ENCODE results near the gene DSE.

Gene DSE

DNA sequence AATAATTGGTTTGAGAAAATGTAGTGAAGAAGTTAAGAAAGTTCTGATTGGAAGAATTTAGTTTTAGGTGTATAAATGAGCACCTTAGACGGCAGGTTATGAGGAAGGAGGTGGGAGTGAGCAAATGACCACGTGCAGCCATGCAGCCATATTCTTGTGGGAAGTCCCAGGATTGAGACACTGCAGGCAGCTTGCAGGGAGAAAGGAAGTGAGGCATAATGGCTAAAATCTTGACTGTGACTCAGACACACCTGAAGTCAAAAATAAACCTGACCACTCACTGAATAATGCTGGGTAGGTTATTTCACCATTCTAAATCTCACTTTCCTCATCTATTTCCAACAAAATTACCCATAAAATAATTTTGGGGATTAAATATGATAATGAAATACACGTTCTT is 16.6 kb downstream of the DSE start:
- no peak for DNase-seq (ENCODE audit: low read depth)

DNA sequence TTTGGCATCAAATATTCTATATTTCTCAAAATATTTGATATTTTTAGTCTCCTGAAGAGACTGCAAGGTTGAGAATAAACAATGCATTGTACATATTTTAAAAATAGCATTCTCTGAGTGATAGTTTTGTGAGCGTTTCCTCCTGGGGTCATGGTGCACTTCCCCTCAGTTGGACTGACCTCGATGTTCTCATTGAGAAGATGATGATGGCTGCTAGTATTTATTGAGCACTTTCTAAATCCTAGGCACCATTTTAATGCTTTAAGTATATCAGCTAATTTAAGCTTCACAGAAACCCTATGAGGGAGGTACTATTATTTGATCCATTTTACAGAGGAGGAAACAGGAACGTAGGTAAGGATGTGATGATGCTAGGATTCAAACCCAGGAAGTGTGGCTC is 18.2 kb downstream of the DSE start:
- no peak for DNase-seq (ENCODE audit: low read depth)

DNA sequence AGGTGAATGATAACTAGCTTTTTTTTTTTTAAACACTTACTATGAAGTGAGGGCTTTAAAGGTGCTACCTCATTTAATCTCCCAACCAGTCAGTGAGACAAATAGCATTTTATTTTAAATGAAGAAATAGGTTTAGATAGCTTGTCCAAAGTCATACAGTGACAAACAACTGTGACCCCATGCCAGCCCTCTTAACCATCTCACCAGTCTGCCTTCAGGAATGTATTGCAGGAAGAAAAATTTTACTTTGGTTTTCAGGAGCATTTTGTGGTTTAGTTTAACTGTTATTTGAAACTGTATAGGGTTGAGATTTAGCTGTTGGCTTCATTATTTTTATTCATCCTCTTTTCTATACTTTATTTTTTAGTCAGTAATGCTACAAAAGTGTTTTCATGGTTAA is 18.6 kb downstream of the DSE start:
- no peak for DNase-seq (ENCODE audit: low read depth)

DNA sequence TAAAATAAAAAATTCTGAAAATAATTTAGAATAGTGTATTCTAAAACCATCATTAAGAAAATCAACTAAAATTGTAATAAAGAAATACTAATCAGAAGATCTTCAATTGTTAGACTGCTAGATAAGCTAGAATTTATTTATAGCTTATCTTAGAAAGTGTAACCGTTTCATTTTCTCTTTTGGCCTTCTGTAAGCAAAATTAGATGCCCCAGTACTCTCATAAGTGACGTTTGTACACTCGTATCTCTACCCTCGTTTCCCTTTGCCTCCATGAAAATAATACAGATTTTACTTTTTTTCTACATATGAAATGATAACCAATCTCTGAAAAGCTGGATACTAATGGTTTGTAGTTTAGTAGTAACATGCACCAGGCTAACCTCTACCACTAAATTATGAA is 19.8 kb downstream of the DSE start:
- no peak for DNase-seq (ENCODE audit: low read depth)

DNA sequence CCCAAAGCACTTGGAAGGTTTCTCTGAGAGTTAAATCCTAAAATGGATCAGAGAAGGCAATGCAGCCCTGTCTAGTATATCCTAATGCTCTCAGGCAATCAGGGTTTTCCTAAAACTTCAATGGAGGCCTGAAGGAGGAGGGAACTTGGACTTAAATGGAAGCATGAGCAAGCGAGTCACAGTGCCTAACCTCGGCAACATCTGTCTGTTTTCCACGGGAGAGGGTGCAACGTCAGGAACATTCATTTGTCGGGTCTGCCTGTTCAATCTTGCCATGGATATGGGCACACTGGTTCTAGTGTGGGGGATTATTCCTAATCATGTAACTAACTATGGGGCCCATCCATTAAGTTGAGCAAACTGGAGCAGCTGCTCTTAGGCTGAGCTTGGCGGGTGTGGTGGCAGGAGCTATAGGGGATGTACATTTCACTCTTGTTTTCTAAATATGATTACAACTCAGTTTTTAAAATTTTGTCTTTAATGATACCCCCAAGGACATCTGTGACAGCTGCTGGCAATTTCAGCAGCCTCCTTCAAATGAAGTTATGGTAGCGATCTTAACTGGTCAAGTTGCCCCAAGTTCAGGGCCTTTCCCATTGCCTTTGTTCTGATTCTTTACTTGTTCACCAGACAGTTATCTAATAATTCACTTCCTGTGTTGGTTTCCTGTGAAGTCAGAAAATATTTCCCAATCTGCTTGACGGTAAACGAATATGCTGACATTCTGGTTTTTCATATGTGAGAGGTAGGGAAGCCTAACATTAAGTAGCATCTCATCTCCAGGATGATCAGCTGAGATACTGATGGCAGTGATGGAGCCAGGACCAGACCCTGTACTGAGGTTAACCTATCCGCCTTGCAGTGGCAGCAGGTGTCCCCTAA is 21.6 kb downstream of the DSE start:
- DNase-seq (ENCODE audit: low read depth) = no peak

DNA sequence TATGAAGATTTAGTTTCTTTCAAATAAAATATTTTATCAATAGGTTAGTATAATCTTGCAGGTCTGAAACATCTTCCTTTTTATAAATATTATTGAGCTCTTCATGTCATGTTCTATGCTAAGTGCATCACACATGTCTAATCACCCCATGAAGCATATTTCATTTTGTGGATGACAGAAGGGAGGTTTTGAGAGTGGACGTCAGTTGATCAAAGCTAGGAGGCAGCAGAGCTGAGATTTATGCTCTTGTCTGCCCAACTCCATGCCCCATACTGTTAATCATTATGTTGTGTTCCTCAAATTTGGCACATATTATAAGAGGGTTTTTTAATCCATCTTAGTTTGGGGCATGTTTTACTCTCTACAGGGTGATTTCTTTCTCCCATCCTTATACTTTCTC is 22.7 kb downstream of the DSE start:
- no peak for DNase-seq (ENCODE audit: low read depth)

DNA sequence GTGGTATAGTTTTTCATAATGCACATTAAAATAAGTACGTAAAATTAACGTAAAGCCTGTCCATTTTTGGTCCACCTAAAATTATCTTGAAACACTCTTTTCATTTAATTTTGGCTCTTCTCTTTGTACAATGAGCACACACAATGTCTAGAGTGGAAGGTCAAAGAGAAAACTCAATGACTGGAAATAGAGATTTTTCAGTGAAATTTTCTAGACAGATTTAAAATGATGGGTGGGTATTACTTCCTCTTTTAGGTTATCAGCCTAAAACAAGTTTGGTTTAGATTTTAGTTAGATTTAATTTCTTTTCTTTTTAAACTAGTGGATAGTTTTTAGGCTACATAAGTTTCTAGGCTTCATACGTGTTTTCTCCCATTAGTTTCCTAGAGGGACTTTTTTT is 24.9 kb downstream of the DSE start:
- DNase-seq (ENCODE audit: low read depth) = no peak

DNA sequence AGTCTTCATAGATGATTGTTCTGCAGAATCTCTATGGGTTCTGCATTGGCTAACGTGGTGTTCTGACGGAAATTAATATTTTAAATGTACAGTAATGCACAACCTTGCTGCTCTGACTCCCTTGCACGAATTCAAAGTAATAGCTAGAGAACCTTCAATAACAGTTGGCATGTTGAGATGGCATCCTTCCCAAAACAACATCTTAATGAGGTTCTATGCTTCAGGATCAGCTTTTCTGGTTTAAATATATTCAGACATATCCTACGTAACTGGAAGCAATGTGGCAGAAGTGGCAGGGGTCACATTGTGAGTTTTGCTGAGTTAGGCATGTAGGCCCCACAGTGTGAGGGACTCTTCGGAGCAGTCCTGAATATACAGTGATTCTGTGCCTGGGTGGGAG is 25.7 kb downstream of the DSE start:
- no peak for DNase-seq (ENCODE audit: low read depth)

DNA sequence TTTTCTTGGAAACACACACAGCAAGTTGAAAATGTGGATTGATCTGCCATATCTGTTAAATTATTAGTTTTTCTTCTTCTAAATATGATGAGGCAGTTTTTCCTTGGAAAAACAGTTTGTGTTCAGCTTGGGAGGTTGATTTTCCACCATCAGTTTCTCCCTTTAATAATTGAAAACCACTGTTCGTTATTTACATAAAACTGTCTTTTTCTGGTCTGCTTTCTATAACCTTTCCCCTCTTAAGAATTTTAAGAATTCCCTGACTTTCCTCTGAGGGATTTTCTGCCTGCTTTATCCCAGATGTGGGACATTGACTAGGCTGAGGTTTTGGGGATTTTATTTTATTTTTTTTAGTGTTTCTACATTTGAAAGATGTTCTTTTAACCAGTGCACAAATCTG is 27.2 kb downstream of the DSE start:
- no peak for DNase-seq (ENCODE audit: low read depth)

DNA sequence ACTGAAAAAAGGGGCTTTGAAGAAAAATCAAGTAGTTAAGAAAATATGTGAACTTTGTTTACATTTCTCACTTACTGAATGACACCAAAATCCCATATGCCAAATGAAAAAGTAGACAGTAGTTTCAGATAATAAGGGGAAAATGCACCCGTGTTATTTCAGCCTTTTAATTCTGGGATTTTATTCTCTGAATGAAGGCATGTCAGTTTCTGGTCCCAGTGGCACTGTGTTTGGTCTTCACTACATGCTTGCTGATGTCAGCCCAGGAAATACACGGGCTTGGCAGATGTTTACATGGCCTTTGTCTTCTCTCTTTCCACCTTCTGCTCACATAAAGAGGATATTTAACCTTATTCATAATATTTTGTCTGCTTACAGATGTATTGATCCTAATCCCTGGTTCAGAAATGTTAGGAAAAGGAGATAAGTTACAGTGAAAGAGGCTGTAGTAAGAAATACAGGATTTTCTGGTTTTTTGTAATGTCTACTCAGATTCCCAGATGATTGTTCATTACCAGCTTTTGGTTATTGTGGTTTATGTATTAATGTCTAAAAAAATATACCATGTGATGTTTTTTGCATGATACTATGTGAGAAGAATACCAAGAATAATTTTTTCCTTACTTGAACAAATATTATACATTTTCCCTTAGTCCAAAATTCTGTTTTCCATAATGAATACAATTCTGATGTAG is 27.7 kb downstream of the DSE start:
- no peak for DNase-seq (ENCODE audit: low read depth)

DNA sequence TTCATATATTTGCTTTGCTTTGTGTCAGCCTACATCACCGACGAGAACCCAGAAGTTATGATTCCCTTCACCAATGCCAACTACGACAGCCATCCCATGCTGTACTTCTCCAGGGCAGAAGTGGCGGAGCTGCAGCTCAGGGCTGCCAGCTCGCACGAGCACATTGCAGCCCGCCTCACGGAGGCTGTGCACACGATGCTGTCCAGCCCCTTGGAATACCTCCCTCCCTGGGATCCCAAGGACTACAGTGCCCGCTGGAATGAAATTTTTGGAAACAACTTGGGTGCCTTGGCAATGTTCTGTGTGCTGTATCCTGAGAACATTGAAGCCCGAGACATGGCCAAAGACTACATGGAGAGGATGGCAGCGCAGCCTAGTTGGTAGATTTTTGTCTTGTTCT is 28.5 kb downstream of the DSE start:
- DNase-seq (ENCODE audit: low read depth) = no peak

DNA sequence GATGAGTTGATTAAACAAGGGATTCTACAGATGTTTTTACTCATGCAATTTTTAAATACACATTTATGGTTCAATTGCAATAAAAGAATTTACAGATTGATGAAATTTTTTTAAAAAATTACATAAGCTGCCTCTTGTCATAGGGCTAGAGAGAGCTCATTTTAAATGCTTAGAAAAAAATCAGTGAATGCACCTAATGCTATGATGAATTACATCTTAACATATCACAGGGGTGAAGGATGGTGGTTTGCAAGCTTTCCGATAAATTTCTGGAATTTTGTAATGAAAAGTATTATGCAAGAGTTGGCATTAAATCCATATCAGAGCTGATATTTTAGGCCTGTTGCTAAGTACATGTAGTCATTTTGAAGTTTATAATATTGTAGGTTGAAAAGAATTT is 29.6 kb downstream of the DSE start:
- DNase-seq (ENCODE audit: low read depth) = no peak

DNA sequence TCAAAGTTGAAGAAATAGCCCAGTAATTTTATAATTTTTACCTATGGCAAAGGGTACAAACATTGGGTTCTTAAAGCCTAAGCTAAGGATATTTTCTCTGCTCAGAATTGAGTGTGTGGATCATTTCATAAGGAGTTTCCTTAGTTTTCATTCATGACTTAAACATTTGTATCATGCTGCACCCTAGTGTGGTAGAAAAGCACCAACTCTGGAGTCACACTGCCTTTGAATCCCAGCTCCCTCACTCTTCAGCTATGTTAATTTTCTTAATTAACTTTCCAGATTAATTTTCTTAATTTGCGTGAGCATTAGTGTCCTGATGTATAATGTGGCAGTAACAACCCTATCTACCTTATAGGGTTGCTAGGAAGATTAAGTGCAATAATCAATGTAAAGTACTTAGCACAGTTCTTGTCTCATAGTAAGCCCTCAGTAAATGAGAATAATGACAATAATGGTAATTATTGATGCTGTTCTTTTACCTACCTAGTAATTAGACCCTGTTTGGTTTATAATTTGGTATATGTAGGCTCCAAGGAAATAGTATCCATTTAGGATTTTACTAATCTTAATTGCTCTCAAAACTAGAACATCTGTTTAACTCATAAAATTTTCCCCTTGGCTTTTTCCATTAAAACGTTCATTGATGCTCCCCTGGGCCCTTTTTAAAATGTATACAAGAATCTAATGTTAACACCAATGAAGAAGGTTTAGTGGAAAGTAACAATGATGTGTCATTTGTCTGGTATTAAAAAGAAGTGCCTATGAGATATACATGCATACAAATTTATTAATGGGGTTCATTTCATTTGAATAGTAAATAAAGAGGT is 31.6 kb downstream of the DSE start:
- no peak for DNase-seq (ENCODE audit: low read depth)

DNA sequence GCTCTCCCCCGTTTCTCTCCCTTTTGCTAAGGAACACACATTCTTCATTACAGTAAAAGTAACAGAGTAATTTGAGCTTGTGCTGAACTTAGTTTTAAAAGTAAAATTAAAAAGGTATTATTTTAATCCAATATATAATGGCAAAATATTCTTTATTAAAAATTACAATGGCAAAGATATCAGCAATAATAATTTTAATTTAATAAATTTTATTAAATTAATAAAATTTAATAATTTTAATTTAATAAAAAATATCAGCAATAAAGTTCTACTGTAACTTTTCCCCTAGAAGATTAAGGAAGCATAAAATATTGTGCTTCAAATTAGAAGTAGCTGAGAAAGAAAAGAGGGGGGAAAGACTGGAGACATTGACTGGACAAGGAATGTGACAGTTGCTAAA is 32.5 kb downstream of the DSE start:
- no peak for DNase-seq (ENCODE audit: low read depth)

DNA sequence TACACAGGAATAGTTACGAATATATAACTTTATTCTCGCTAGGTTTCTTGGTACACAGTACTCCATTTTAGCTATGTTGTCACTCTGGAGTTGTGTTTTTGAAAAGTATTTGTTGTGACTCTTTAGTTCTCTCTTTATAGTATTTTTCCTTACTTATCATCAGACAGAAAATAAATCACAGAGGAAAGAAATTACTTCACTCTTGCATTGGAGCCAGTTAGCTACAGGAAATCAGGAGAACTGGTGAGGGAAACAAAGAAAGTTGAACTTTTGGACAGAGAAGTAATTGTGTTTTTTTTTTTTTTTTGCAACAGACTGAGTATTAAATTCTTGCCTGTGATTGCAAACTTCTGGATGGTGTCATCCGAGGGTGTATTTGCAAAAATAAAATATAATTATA is 33.9 kb downstream of the DSE start:
- DNase-seq (ENCODE audit: low read depth) = no peak

DNA sequence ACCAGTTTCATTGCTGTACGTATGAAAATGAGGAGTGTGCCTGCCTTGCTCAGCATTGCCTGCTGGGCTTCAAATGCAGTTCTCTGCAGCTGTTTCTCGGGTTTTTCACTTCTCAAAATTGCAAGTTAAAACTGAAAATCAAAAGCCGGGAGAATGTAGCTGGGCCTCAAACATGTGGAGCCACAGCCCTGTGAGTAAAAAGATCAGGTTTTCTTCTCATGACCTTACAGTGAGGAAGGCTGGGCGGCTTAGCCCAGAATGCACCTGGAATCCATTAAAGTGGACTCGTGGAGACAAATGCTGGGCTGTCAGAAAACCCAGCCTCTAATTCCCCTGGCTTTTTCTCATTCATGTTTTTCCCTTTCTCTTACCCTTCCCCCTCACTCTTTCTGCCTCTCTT is 34.4 kb downstream of the DSE start:
- DNase-seq (ENCODE audit: low read depth) = no peak

DNA sequence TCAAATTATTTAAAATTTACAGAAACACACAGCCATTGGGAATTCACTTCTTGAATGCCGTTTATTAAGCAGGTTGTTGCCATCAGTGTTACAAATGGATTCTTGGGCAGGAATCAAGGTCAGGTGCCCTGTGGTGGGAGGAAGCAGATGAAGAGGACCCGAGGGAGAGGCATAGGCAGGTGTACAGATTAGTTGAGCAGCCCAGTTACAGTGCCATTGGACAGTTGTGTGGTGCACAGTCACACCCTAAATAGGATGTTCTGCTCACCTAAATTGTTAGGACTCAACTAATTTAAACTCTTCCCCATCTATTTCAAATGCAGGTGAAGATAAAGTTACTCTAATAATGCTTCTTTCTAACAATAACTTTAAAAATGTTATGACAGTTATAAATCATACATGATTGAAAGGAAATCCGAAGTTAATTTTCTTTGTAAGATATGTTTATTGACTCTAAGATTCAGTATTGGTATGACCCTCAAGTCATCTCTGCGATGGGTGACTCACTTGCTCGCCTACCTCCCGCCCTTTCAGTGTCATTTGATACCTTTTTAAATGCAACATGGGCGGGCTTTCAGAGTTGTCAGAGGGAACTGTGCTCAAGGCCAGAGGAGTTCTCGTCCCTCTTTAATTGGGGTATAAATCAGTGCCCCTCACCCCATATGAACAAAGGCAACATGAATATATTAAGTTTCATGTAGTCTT is 35.1 kb downstream of the DSE start:
- no peak for DNase-seq (ENCODE audit: low read depth)

DNA sequence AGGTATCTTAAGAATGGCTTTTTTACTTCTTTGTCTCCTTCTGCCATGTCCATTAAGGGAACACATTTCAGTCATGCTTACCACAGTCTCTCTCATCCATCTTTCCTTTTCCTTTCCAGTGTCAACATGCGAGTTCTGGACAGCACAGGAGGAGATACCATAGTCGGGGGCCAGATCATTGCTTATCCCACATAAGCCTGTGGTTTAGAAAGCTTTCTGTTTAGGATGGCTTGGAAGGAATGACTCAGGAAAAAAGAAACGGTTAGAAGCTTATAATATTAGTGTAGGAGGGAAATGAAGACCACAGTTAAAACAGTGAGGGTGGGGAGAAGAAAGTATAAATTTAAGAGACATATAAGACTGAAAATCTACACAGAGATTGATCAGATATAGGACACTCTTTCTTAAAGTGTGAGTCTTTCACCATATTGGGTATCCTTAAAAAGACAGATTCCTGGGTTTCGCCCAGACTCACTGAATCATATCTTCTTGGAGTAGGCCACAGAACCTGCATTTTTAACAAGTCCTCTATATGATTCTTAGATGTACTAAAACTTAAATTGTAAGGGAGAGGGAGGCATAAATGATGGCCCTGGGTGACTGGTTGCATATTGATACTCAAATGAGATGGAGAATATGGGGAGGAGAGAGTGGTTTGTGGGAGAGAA is 36.1 kb downstream of the DSE start:
- DNase-seq (ENCODE audit: low read depth) = no peak

DNA sequence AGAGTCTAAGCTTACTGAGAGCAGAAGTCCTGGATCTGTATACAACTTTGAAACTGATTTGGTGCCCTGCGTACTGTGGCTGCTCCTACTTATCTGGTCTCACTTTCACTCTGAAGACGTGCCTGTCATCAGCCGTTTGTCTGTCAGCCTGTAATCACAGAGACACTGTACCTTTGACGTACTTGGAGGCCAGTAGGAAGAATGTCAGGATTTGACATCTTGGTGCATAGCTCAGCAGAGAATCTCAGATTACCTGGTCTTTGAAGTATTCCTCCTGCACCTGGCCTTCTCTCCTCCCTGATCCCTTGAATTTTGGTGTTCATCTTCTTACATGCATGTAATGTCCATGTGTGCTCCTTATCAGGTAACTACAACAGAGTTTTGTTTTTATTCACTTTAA is 37.7 kb downstream of the DSE start:
- DNase-seq (ENCODE audit: low read depth) = no peak

DNA sequence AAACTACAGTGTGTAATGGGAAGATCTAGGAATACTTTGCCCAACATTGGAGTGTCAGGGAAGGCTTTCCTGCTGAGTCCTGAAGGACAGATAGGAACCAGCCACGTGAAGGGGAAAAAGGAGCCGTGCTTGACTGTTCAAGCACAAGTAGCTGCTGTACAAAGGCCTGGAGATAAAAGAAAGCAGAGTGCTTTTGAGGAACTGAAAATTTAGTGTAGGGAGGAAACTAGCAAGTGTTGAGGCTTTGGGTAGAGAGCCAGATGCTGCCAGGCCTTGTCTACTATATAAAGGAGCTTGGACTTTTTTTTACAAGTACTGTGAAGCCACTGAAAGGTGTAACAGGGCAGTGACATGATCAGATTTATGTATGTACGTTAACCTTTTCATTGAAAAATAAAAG is 39.0 kb downstream of the DSE start:
- DNase-seq (ENCODE audit: low read depth) = no peak

DNA sequence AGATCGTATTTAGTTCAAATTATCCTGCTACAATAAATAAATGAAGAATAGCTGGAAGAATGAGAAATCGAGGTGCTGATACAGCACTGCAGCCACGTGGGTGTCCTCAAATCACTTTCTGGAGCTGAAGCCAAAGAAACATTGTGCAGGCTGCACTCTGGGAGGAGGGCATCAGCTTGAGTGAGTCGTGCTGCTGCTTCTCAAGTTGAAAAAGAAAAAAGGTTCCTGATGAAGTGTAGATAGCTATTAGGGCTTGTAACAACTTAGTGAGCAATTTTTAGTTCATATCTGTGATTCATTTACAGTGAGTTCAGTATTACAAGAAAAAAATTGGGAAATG is 40.5 kb downstream of the DSE start:
- no peak for DNase-seq (ENCODE audit: low read depth)

DNA sequence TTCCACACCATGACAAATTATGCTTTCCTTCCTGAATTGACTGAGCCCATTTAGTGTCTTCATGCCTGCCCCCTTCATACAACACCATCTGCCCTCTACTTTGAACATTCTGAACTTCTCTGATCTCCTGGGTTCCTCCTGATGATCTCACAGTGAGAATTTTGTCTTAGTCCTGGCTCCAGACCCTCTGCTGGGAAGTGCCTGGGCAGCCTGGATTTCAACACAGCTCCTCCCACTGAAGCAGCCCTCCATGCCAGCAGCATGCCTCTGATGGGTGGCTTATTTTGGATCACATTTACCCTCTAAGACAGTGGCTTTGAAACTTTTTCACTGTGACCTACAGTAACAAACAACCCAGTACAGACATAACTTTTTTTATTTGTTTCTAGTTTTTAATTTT is 41.5 kb downstream of the DSE start:
- DNase-seq (ENCODE audit: low read depth) = no peak

Data from activated T-cell treated with anti-CD3 and anti-CD28 coated beads for 1 hour (primary cell).